ENCODE results near the gene SUGP2. TPM values are rescaled to one million over a fixed set of nuclear protein-coding genes. Genes with fewer than 3 reads are reported as not detected.
"Not testable (repeated sequence)": the region's sequence is repeated elsewhere in the genome, so short reads cannot be mapped to it uniquely, and the experiment has no call there.

SUGP2 gene
- total RNA-seq, 3 donors from 2014 or later (not counting 1 experiment from before 2014, with no cell fraction given) = 220 to 237 (median 236) TPM

- Mint-ChIP-seq H3K4me1 (peaks cover 44 to 45% of the 10 kb centered on the region in 2 donors), H3K9me3 (no peaks in the 10 kb centered on the region), H3K4me3 (no peak overlapping the region), H3K36me3 (peaks cover 17% of the 10 kb centered on the region), H3K27ac (peak overlapping the region; percentile 10 to 74), H3K27me3 (ENCODE audit: low read depth in 2 of 2) (no peaks in the 10 kb centered on the region)
- no peak for TF ChIP-seq CTCF (IDR thresholded peaks at IDR 0.05)
- Histone ChIP-seq H3K27me3 (ENCODE audit: control insufficient read depth, insufficient read depth, low read length) (no peaks in the 10 kb centered on the region), H3K4me1 (ENCODE audit: control insufficient read depth, insufficient read depth, low read length) (peaks cover 9% of the 10 kb centered on the region), H3K36me3 (ENCODE audit: control insufficient read depth, insufficient read depth, low read length) (peaks cover 61% of the 10 kb centered on the region), H3K27ac (ENCODE audit: low read length) (no peak overlapping the region), H3K4me3 (ENCODE audit: low read length) (no peak overlapping the region), H3K9me3 (ENCODE audit: control insufficient read depth, insufficient read depth, low read length) (no peaks in the 10 kb centered on the region)
- no peak for DNase-seq
- intact Hi-C loops (cut with micrococcal nuclease) = no loop called here
- ATAC-seq = no peak
- 94% methylated on average over 4 of the region's 4 CpGs for WGBS (ENCODE audit: insufficient coverage)
Measured at GRCh38 chr19:19027228-19027627, 6.1 kb downstream of the SUGP2 start.

GRCh38 chr19:19026299-19026971, 6.9 kb downstream of the SUGP2 start:
- TF ChIP-seq CTCF (IDR thresholded peaks at IDR 0.05) = no peak
- Histone ChIP-seq H3K9me3 (ENCODE audit: control insufficient read depth, insufficient read depth, low read length) (no peaks in the 10 kb centered on the region), H3K36me3 (ENCODE audit: control insufficient read depth, insufficient read depth, low read length) (peaks cover 62% of the 10 kb centered on the region), H3K27ac (ENCODE audit: low read length) (no peak overlapping the region), H3K4me1 (ENCODE audit: control insufficient read depth, insufficient read depth, low read length) (peaks cover 1% of the 10 kb centered on the region), H3K27me3 (ENCODE audit: control insufficient read depth, insufficient read depth, low read length) (no peaks in the 10 kb centered on the region), H3K4me3 (ENCODE audit: low read length) (no peak overlapping the region)
- 83% methylated on average over 10 of the region's 10 CpGs for WGBS (ENCODE audit: insufficient coverage)
- DNase-seq (no peak), ATAC-seq (peak in 1 of 3 donors; percentile 52)
- H3K4me3 Mint-ChIP-seq = no peak overlapping the region
- peaks cover 42 to 44% of the 10 kb centered on the region in 2 donors for H3K4me1 Mint-ChIP-seq
- H3K27ac Mint-ChIP-seq = peak overlapping the region; percentile 41 to 74
- H3K27me3 Mint-ChIP-seq (ENCODE audit: low read depth in 2 of 2) = no peaks in the 10 kb centered on the region
- intact Hi-C loops (cut with micrococcal nuclease) = no loop called here
- H3K36me3 Mint-ChIP-seq = peaks cover 17% of the 10 kb centered on the region
- no peaks in the 10 kb centered on the region for H3K9me3 Mint-ChIP-seq

- H3K27me3 ChIP-seq (ENCODE audit: control insufficient read depth, insufficient read depth, low read length) = no peaks in the 10 kb centered on the region
- peaks cover 17% of the 10 kb centered on the region for H3K36me3 Mint-ChIP-seq
- no peaks in the 10 kb centered on the region for H3K27me3 Mint-ChIP-seq (ENCODE audit: low read depth in 2 of 2)
- H3K36me3 ChIP-seq (ENCODE audit: control insufficient read depth, insufficient read depth, low read length) = peaks cover 62% of the 10 kb centered on the region
- peak overlapping the region in 1 of 2 donors; percentile 41 for H3K27ac Mint-ChIP-seq
- no peak for ATAC-seq
- TF ChIP-seq CTCF (IDR thresholded peaks at IDR 0.05) = no peak
- no peak overlapping the region for H3K4me3 ChIP-seq (ENCODE audit: low read length)
- whole genome bisulfite sequencing (ENCODE audit: insufficient coverage) = 97% methylated on average over 11 of the region's 11 CpGs
- H3K27ac ChIP-seq (ENCODE audit: low read length) = no peak overlapping the region
- H3K9me3 Mint-ChIP-seq = no peaks in the 10 kb centered on the region
- H3K4me1 ChIP-seq (ENCODE audit: control insufficient read depth, insufficient read depth, low read length) = no peaks in the 10 kb centered on the region
- H3K9me3 ChIP-seq (ENCODE audit: control insufficient read depth, insufficient read depth, low read length) = no peaks in the 10 kb centered on the region
- peaks cover 42 to 44% of the 10 kb centered on the region in 2 donors for H3K4me1 Mint-ChIP-seq
- no peak for DNase-seq
- no peak overlapping the region for H3K4me3 Mint-ChIP-seq
- intact Hi-C loops (cut with micrococcal nuclease) = no loop called here
Measured at GRCh38 chr19:19025861-19026260, 7.5 kb downstream of the SUGP2 start.

- peaks cover 22% of the 10 kb centered on the region for H3K36me3 Mint-ChIP-seq
- peaks cover 64% of the 10 kb centered on the region for H3K36me3 ChIP-seq (ENCODE audit: control insufficient read depth, insufficient read depth, low read length)
- DNase-seq; H3K27me3 Mint-ChIP-seq (ENCODE audit: low read depth in 2 of 2); H3K4me1 ChIP-seq (ENCODE audit: control insufficient read depth, insufficient read depth, low read length); H3K9me3 Mint-ChIP-seq; H3K27me3 ChIP-seq (ENCODE audit: control insufficient read depth, insufficient read depth, low read length); intact Hi-C loops (cut with micrococcal nuclease); ATAC-seq; H3K4me3 Mint-ChIP-seq; H3K9me3 ChIP-seq (ENCODE audit: control insufficient read depth, insufficient read depth, low read length); H3K4me3 ChIP-seq (ENCODE audit: low read length); H3K27ac ChIP-seq (ENCODE audit: low read length): not testable (repeated sequence)
- 100% methylated on average over 1 of the region's 1 CpG for WGBS (ENCODE audit: insufficient coverage)
- H3K4me1 Mint-ChIP-seq = peaks cover 44 to 46% of the 10 kb centered on the region in 2 donors
- peak overlapping the region in 1 of 2 donors; percentile 60 for H3K27ac Mint-ChIP-seq
Measured at GRCh38 chr19:19023376-19023775, 9.9 kb downstream of the SUGP2 start.

Measured in natural killer cell (primary cell).